Tibial nerve (tissue), 4 donors: ENCODE results near the gene RFXANK.

Source experiments
- EP300 ChIP-seq, 2 donors: sonication (generic); formaldehyde crosslinking; IDR thresholded peaks; one replicate each; pipeline ENCODE4 v1.6.1; 2017; ENCODE audit warnings: antibody characterized with exemption in 2 of 2, mild to moderate bottlenecking in 1 of 2
- POLR2A ChIP-seq, 2 donors: fragments of 450-650 bp; IDR thresholded peaks; one replicate each; pipeline ENCODE4 v1.6.1; 2017; ENCODE audit warnings: antibody characterized with exemption in 2 of 2, mild to moderate bottlenecking in 2 of 2, moderate library complexity in 2 of 2
- TF ChIP-seq, protein P1 (sequence below), 5 experiments: fragments of 200-600 bp in 3 of 5; fragments of 450-650 bp in 2 of 5; sonication (generic) in 3 of 5; IDR thresholded peaks; one replicate each; pipeline ENCODE4 v1.5.1; 2016 to 2019; ENCODE audit warnings: antibody characterized with exemption in 5 of 5, mild to moderate bottlenecking in 3 of 5, moderate library complexity in 2 of 5

DNA sequence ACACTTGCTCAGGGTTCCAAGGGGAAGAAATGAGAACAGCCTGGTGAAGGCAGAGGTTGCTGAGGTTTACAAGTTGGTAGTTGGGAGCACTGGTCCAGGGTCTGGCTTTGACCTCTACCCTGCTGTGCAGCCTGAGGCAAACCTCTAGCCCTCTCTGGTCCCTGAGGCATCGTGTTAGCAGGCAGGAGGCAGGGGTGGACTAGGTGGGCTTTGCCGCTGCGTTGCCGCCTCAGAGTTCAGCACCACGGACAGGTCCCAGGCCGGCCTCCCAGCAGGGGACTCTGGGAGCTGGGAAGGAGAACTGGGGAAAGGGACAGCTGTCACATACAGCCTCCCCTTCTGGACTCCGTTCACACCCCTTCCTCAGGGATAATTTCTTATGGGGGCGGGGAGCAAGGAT is 22.8 kb downstream of the RFXANK start:
- TF ChIP-seq, protein P1, sequence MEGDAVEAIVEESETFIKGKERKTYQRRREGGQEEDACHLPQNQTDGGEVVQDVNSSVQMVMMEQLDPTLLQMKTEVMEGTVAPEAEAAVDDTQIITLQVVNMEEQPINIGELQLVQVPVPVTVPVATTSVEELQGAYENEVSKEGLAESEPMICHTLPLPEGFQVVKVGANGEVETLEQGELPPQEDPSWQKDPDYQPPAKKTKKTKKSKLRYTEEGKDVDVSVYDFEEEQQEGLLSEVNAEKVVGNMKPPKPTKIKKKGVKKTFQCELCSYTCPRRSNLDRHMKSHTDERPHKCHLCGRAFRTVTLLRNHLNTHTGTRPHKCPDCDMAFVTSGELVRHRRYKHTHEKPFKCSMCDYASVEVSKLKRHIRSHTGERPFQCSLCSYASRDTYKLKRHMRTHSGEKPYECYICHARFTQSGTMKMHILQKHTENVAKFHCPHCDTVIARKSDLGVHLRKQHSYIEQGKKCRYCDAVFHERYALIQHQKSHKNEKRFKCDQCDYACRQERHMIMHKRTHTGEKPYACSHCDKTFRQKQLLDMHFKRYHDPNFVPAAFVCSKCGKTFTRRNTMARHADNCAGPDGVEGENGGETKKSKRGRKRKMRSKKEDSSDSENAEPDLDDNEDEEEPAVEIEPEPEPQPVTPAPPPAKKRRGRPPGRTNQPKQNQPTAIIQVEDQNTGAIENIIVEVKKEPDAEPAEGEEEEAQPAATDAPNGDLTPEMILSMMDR (IDR thresholded peaks at IDR 0.05), result no peak
- no peak for TF ChIP-seq EP300 (IDR thresholded peaks at IDR 0.05)
- no peak for TF ChIP-seq POLR2A (IDR thresholded peaks at IDR 0.05)
